GM19328 (cell line): ENCODE data around the gene SMARCD3.

ENCODE experiments used
- ATAC-seq: cut with Tn5 transposase; IDR thresholded peaks from one replicate; pipeline ENCODE4 v1.9.1; 2021; ENCODE audit warnings: mild to moderate bottlenecking, moderate library complexity; ENCODE audit not compliant: unreplicated experiment

Gene SMARCD3

DNA sequence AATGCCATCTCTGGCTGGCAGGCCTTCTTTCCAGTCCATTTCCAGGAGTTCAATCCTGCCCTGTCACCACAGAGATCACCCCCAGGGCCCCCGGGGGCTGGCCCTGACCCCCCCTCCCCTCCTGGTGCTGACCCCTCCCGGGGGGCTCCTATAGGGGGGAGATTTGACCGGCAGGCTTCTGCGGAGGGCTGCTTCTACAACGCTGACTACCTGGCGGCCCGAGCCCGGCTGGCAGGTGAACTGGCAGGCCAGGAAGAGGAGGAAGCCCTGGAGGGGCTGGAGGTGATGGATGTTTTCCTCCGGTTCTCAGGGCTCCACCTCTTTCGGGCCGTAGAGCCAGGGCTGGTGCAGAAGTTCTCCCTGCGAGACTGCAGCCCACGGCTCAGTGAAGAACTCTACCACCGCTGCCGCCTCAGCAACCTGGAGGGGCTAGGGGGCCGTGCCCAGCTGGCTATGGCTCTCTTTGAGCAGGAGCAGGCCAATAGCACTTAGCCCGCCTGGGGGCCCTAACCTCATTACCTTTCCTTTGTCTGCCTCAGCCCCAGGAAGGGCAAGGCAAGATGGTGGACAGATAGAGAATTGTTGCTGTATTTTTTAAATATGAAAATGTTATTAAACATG, 10.2 kb downstream of the SMARCD3 start:
- ATAC-seq = no peak

DNA sequence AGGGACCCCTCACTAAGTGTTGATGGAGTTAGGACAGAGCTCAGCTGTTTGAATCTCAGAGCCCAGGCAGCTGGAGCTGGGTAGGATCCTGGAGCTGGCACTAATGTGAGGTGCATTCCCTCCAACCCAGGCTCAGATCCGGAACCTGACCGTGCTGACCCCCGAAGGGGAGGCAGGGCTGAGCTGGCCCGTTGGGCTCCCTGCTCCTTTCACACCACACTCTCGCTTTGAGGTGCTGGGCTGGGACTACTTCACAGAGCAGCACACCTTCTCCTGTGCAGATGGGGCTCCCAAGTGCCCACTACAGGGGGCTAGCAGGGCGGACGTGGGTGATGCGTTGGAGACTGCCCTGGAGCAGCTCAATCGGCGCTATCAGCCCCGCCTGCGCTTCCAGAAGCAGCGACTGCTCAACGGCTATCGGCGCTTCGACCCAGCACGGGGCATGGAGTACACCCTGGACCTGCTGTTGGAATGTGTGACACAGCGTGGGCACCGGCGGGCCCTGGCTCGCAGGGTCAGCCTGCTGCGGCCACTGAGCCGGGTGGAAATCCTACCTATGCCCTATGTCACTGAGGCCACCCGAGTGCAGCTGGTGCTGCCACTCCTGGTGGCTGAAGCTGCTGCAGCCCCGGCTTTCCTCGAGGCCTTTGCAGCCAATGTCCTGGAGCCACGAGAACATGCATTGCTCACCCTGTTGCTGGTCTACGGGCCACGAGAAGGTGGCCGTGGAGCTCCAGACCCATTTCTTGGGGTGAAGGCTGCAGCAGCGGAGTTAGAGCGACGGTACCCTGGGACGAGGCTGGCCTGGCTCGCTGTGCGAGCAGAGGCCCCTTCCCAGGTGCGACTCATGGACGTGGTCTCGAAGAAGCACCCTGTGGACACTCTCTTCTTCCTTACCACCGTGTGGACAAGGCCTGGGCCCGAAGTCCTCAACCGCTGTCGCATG, 11.0 kb downstream of the SMARCD3 start:
- no peak for ATAC-seq

DNA sequence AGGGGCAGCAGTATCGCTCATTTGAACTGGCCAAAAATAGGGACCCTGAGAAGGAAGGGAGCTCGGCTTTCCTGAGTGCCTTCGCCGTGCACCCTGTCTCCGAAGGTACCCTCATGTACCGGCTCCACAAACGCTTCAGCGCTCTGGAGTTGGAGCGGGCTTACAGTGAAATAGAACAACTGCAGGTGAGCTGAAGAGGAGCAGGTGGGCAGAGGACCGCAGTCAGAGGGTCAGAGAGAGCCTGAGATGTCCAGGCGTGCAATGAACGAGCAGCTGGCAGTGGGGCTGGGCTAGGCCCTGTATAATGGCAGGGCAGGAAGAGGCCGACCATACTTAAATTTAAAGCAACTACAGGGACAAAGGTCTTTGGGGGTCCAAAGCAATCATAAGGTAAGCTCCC, 12.1 kb downstream of the SMARCD3 start:
- no peak for ATAC-seq

DNA sequence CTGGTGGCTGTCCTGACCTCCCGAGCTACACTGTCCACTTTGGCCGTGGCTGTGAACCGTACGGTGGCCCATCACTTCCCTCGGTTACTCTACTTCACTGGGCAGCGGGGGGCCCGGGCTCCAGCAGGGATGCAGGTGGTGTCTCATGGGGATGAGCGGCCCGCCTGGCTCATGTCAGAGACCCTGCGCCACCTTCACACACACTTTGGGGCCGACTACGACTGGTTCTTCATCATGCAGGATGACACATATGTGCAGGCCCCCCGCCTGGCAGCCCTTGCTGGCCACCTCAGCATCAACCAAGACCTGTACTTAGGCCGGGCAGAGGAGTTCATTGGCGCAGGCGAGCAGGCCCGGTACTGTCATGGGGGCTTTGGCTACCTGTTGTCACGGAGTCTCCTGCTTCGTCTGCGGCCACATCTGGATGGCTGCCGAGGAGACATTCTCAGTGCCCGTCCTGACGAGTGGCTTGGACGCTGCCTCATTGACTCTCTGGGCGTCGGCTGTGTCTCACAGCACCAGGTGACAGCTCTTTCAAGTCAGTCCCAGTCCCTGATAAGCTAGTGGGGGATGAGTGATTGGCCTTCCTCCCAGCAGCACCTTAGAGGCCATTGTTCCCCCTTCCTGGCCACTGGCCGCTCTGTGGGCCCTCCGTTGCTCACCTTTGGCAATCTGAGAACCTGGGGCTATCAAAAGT, 13.3 kb downstream of the SMARCD3 start:
- no peak for ATAC-seq

DNA sequence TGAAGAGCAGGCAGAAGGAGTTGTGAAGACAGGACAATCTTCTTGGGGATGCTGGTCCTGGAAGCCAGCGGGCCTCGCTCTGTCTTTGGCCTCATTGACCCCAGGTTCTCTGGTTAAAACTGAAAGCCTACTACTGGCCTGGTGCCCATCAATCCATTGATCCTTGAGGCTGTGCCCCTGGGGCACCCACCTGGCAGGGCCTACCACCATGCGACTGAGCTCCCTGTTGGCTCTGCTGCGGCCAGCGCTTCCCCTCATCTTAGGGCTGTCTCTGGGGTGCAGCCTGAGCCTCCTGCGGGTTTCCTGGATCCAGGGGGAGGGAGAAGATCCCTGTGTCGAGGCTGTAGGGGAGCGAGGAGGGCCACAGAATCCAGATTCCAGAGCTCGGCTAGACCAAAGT, 14.7 kb downstream of the SMARCD3 start:
- ATAC-seq = no peak

DNA sequence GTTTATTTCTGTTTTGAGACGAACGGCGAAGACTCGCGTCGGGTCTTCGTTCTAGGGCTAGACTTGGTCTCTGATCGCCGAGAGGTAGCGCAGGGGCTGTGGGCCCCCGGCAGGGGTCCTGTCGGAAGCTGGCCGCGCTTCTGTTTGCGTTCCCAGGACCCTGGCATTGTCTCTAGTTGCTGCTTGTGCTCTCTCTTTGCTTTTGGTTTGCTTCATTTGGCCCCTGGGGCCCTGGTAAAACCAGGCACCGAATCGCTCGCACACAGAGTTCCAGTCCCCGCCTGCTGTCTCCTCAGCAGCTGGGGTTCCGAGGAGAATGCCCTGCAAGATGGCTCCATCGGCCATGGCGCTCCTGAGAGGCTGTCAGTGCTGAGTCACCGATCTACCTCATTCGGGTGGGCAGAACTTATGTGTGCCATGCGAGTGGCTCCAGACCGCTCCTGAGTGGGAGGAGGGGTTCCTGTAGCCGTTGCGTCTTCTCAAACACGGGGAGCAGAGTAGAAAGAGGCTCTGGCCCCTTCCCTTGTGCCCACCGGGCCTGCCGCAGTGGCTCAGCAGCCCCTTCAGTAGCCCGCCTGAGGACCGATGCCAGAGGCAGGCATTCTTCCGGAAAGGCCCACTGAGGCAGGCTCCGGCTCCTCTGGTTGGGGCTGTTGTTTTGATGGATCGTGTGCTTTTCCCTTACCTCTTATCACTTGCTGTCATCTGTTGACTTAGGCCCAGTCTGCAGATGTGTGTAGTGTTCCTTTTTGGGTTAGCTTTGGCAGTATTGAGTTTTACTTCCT, 15.4 kb downstream of the SMARCD3 start:
- no peak for ATAC-seq

DNA sequence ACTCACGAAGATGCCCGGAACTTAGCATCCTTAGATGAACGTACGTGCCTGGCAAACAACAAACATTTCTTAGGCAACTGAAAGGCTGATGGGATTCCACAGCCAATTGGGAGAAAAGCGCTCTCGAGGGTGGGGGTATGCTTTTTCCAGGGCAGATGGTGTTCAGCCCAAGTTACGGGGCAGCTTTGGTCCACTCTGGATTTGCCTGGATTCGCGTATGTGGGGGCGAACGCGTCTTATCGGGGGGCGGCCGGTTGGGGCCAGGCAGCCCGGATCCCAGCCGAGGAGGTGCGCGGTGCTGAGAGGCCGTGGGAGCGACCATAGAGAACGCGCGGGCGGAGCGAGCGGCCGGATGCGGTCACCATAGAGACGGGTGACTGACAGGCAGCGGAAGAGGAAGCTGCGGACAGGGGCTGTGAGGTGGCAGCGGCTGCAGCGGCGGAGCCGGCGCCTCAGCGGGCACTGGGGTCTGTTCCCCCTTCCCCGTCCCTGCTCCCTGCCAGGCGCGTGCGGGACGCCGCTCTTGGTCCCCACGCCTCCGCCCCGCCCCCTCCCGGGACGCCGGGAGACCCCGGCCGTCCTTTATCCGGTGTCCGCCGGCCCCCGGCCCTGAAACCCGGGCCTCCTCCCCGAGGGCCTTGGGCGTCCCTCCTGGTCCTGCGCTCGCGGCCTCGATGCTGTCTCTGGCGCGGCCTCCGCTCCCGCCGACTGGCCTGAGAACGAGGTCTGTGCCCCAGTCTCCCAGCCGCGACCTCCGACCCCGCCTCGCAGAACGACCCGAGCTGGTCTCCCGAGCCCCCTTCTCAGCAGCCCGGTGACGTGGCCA, 16.2 kb downstream of the SMARCD3 start, which contains the start of gene CHPF2:
TSS of gene CHPF2 (plus strand) at position 393 of the 826 bp plus-strand sequence. CDS start 1,529 bp downstream, outside the sequence.
- ATAC-seq = peak; percentile 97

DNA sequence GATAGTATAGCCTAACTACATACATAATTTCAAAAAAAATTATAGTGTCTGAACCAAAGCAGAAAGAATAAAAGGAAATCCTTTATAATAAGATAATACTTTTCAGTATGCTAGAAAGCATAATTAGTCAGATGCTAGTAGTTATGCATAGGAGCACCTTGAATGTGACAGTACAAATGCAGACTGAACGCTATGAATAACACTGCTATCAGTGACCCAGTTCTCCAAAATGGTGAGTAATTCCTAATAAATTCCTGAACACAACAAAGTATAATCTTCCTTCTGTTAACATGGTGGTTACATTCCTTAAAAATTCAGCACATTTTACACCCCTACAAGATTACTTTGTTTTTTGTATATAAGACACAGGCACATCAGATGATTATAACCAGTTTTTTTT, 17.4 kb downstream of the SMARCD3 start:
- no peak for ATAC-seq

DNA sequence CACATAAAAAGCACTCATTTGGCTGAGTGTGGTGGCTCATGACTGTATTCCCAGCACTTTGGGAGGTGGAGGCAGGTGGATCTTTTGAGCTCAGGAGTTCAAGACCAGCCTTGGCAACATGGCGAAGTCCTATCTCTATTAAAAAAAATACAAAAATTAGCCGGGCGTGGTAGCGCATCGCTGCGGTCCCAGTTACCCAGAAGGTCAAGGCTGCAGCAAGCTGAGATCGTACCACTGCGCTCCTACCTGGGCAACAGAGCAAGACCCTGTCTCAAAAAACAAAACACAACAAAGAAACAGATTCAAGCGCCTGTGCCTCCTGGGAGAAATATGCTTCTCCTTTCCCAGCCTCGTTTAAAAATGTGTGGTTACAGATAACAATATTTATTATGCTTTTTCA, 19.2 kb downstream of the SMARCD3 start:
- no peak for ATAC-seq

DNA sequence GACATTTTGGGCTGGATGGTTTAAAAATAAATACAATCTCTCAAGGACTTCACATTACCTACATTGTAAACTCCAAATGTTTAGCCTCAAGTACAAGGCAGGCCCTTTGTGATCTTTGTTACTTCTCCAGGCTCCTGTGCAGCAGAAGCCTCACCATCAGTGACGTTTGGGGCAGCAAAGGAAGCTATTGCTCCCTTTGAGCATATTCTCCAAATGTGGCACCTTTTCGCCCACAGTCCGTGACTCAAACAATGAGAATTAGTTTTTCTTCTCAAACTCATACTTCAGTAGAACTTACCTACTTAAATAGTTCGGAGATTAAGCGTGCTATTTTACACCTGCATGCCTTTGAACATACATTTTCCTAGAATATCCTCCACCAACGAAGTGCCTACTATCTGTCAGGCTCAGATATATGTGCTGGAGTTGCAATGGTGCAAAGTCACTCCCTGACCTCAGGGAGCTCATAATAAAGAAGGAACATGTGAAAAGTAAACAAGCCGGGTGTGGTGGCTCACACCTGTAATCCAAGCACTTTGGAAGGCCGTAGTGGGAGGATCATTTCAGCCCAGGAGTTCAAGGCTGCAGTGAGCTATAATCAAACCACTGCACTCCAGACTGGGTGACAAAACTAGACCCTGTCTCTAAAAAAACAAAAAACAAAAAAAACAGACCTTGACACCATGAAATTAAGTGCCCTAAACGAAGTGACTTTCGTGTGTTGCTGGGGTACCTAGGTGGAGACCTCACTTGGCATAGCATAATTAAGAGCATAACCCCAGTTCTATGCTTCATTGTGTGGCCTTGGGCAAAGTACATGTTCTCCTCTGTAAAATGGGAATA, 20.2 kb downstream of the SMARCD3 start:
- ATAC-seq = no peak

DNA sequence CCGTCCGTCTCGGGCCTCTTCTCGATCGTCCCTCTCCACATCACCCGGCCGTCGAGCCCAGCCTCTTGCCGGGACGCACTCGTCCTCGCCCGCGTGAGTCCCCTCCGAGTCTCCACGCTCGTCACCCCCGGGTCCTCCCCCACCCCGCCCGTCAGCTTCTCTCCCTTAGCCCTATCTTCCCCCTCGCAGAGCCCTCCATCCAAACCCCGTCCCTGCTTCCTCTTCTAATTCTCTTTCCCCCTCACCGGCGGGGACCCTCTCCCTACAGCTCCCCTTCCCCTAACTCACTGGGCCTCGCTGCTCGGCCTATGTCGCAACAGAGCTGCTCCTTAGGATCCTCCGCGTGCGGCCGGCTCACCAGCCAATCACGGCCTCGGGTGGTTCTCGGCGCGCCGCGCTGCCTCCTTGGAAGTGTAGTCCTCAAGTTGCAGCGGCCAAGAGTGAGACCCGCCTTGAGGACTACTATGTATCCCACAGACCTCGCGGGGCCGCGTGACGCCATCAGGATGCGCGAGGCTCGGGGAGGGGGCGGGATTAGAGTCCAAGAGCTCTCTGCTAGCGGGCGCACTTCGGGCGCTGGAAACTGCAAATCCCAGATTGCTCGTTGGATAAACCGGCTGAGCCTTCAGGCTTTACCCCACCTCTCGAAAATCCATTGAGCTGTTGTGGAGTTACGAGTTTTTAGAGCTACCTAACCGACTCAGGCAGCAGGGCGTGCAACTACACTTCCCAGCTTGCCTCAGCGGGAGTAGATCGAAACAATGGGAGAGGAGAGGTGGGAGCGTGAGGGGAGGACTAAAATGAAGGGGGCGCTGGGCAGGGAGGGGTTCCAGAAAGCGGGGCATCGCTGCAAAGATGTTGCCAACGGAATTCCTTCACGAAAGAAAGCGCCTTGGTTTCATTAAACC, 21.4 kb downstream of the SMARCD3 start, which contains the start of gene ABCF2:
TSS of gene ABCF2 (minus strand) at position 331 of the 908 bp plus-strand sequence. CDS start 747 bp downstream, outside the sequence.
- peak; percentile 100 for ATAC-seq

DNA sequence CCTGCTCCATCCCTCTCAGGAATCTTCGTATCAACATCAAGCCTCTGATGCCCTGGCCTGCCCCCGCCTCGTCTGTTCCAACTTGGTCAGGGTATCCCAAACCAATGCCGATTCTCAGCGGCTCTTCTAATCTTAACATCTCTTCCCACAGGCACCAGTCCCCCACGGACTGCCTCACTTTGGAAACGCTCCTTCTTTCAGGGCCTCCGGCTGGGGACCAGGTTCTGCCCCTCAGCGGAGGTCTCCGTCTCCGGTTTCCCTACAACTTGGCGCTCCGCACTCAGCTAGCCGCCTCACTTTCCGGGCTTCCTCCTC, 22.0 kb downstream of the SMARCD3 start:
- no peak for ATAC-seq

DNA sequence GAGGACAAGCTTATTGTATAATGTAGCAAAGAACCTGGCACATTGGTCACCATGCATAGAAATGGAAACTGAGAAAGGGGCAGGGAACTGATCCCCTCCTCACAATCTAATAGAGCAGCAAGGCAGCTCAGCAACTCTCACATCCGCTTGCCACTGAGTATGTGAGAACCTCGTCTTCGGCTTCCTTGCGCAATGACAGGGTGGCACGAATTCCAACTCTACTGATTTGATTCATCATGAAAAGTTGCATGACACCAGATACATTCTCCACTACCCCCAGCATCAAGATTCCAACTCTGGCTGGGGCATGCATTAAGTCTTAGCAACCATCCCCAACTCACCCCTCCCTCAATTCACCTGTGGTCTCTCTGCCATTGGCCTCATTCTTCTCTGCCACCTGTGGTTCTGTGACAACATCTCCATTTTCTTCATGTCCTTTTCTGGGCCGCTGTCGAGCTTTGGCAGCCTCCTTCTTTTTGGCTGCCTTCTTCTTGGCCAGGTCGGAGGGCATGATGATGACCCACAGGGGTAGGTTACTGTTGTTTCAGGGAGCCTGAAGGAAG, 22.5 kb downstream of the SMARCD3 start:
- no peak for ATAC-seq

DNA sequence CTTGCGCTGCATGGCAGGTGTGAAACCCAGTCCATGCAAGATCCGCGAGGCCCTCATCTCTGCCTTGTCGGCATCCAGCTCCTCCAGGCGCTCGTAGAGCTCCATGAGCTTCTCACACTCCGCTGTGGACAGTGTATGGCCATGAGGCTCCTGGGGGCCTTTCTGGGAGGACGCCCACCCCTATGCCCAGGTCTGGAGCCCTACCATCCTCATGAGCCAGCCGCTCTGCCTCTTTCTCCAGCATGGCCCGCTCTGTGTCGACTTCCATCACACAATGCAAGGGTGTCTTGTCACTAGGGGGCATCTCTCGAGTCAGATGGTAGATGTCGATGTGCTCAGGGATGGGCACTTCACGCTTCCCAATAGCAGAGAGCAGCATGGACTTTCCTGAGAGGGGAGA, 24.8 kb downstream of the SMARCD3 start:
- ATAC-seq = no peak

DNA sequence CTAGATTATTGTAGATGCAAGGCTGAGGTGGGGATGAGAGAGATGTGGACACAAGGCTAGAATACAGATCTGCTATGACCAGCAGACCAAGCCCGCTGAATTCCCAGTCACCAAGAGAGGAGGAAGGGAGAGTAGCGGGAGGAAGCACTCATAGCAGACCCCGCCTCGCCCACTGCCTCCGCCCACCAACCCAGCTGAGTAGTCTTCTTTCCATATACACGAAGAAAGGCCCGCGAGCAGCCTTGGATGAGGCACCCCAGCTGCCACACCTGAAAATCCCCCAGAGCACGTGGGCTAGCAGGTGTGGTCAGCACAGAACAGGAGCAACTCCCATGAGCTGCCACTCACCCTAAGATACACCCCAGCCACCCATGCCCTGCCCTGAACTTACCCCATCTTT, 30.3 kb downstream of the SMARCD3 start:
- no peak for ATAC-seq

DNA sequence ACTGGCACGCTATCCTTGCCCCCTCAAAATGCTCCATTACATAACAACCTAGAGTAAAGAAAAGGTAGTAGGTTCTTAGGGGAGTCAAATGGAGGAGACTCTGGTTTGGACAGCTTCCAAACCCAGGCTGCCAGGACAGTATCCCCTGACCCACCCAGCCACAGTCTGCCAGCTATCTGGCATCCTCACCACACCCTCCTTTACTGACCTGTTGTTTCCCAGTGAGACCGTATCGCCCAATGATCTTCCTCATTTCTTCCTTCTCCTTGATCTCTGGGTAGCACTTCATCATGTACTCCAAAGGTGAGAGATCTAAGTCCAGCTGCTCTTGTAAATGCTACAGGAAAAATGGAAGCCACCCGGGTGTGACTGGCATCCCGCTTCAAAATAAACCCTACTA, 33.1 kb downstream of the SMARCD3 start:
- no peak for ATAC-seq

DNA sequence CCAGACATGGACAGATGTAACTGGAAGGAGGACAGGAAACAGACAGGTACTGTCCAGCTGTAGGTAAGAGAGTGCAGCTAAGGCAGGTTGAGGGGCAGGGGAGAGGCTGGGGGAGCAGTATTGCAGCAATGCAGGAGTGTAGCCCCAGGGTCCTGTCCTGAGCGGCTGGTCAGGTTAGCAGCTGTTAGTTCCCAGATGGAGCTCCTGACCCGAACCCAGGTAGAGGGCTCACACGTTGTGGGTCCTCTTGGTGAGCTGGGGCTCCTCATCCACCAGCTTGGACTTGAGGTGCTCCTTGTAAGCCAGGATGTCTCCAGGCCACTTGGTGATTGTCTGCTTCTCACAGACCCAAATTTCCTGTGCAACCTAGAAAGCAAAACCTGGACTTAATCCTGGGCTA, 34.7 kb downstream of the SMARCD3 start:
- no peak for ATAC-seq

DNA sequence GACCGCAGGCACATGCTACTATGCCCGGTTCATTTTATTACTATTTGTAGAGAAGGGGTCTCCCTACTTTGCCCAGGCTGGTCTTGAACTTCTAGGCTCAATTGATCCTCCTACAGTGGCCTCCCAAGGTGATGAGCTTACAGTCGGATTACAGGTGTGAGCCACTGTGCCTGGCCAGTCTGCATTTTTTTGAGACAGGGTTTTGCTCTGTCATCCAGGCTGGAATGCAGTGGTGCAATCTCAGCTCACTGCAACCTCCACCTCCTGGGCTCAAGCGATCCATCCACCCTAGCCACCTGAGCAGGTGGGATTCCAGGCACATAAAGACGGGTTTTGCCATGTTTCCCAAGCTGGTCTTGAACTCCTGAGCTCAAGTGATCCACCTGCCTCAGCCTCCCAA, 35.9 kb downstream of the SMARCD3 start:
- ATAC-seq = no peak
